K562 (cell line): ENCODE data around the gene SALL2. TPM values are rescaled to one million over a fixed set of nuclear protein-coding genes. Genes with fewer than 3 reads are reported as not detected.
A peak's percentile ranks its signal among the peaks of the same experiment; 100 is the strongest.

Source experiments
- ATAC-seq: fragments of 200-7000 bp; cut with Tn5 transposase; 3 replicates; pipeline ENCODE4 v1.9.1; 2020; ENCODE audit warnings: moderate library complexity
- BruUV-seq: library from RNA; stranded (reverse); fragments of 400-500 nt; replicated peaks from 2 replicates; lab custom pipeline; 2021; lab: Mats Ljungman, UMichigan
- CTCF ChIA-PET: fragments of 300-600 bp; formaldehyde crosslinking; extraction: SDS; loops from one replicate; lab custom pipeline; 2021; ENCODE audit warnings: low intra/inter-chr PET ratio; lab: Yijun Ruan, JAX
- POLR2A ChIA-PET: fragments of 300-600, 350-650 bp; sonication (Branson Sonifier 250); formaldehyde crosslinking; extraction: SDS; loops from one replicate; lab custom pipeline; 2021; ENCODE audit warnings: antibody characterized with exemption, inconsistent platforms; lab: Yijun Ruan, JAX
- DNase-seq, 4 experiments: peaks; one replicate each; pipeline versions ENCODE4 v3.0.0 to v3.0.0-alpha.2; 2011 to 2018; ENCODE audit warnings: low spot score in 3 of 4, mixed read lengths in 3 of 4; ENCODE audit errors: extremely low read depth in 1 of 4
- FAIRE-seq: peaks from 2 replicates; lab custom pipeline; 2011; peaks lifted over from hg19 to GRCh38; lab: Jason Lieb, UNC
- H2AFZ ChIP-seq: 2 replicates; pipeline ENCODE4 v1.6.0; 2011; ENCODE audit warnings: low read depth, low read length, control low read depth, inconsistent platforms
- H3K27ac ChIP-seq: fragments of 200-600 bp; 3 replicates; pipeline ENCODE4 v1.8.0; 2011; ENCODE audit warnings: low read depth, mild to moderate bottlenecking, control low read depth, inconsistent platforms, low read length, moderate library complexity, mixed read lengths; ENCODE audit errors: extremely low read depth
- H3K27me3 ChIP-seq, 2 experiments: fragments of 300-600 bp in 1 of 2; 2 replicates in 1 of 2; 3 replicates in 1 of 2; pipeline versions ENCODE4 v1.6.0 to v1.8.0; 2011; ENCODE audit warnings: inconsistent platforms in 2 of 2, low read length in 2 of 2, mild to moderate bottlenecking in 1 of 2, mixed read lengths in 1 of 2, moderate library complexity in 1 of 2; ENCODE audit not compliant: control insufficient read depth in 2 of 2, insufficient read depth in 2 of 2
- H3K36me3 ChIP-seq: fragments of 300-600 bp; 3 replicates; pipeline ENCODE4 v1.8.0; 2011; ENCODE audit warnings: mild to moderate bottlenecking, low read length, inconsistent platforms; ENCODE audit not compliant: control insufficient read depth, insufficient read depth
- H3K4me1 ChIP-seq, 2 experiments: fragments of 200-600 bp in 1 of 2; replicated peaks in 1 of 2; 2 replicates in 1 of 2; 3 replicates in 1 of 2; pipeline versions ENCODE4 v1.5.1 to v1.8.0; 2011; ENCODE audit warnings: inconsistent platforms in 2 of 2, low read length in 2 of 2, mild to moderate bottlenecking in 1 of 2, mixed read lengths in 1 of 2, moderate library complexity in 1 of 2; ENCODE audit not compliant: control insufficient read depth in 2 of 2, insufficient read depth in 2 of 2
- H3K4me2 ChIP-seq: 2 replicates; pipeline ENCODE4 v1.6.1; 2011; ENCODE audit warnings: low read length, control low read depth, inconsistent platforms, mixed read lengths; ENCODE audit not compliant: insufficient read depth
- H3K4me3 ChIP-seq: fragments of 200-600 bp; sonication (generic), shearing (Covaris generic); 2 replicates; pipeline ENCODE4 v1.5.1; 2016; ENCODE audit warnings: control low read depth, inconsistent platforms
- H3K79me2 ChIP-seq: fragments of 200-600 bp; 3 replicates; pipeline ENCODE4 v1.8.0; 2011; ENCODE audit warnings: low read length, inconsistent platforms; ENCODE audit not compliant: control insufficient read depth, insufficient read depth
- H3K9ac ChIP-seq, 2 experiments: 2 replicates each; pipeline versions ENCODE4 v1.6.0 to v1.6.1; 2011; ENCODE audit warnings: low read depth in 2 of 2, low read length in 2 of 2, control low read depth in 1 of 2, inconsistent platforms in 1 of 2, mild to moderate bottlenecking in 1 of 2, mixed read lengths in 1 of 2; ENCODE audit not compliant: insufficient read depth in 1 of 2
- H3K9me1 ChIP-seq: one replicate; pipeline ENCODE4 v1.6.0; 2011; ENCODE audit warnings: inconsistent platforms, mild to moderate bottlenecking, low read length, moderate library complexity; ENCODE audit not compliant: control insufficient read depth, insufficient read depth
- H3K9me3 ChIP-seq: replicated peaks from 2 replicates; pipeline ENCODE4 v1.5.1; 2011; ENCODE audit warnings: low read depth, low read length, inconsistent platforms; ENCODE audit not compliant: control insufficient read depth, insufficient read depth
- H4K20me1 ChIP-seq: replicated peaks from 2 replicates; pipeline ENCODE4 v1.6.1; 2011; ENCODE audit warnings: low read length, inconsistent platforms, mixed read lengths; ENCODE audit not compliant: control insufficient read depth, insufficient read depth
- DMBX1 ChIP-seq: fragments of 250-450 bp; sonication (Bioruptor Pico); IDR thresholded peaks from 2 replicates; pipeline ENCODE4 v1.8.0; 2022; ENCODE audit warnings: inconsistent platforms, mild to moderate bottlenecking, moderate library complexity, borderline replicate concordance
- ERF ChIP-seq: fragments of 450-650 bp; formaldehyde crosslinking; IDR thresholded peaks from 2 replicates; pipeline ENCODE4 v1.4.0; 2020; ENCODE audit warnings: mild to moderate bottlenecking, mixed read lengths
- KLF10 ChIP-seq: fragments of 250-450 bp; sonication (Bioruptor Pico); IDR thresholded peaks from 2 replicates; pipeline ENCODE4 v1.6.1; 2021; ENCODE audit warnings: matching md5 sums
- NCOA6 ChIP-seq: fragments of 450-650 bp; IDR thresholded peaks from 2 replicates; pipeline ENCODE4 v1.6.1; 2017; ENCODE audit warnings: mild to moderate bottlenecking
- ZFP30 ChIP-seq: fragments of 250-450 bp; sonication (Bioruptor Pico); IDR thresholded peaks from 2 replicates; pipeline ENCODE4 v1.8.0; 2022; ENCODE audit warnings: moderate library complexity, mild to moderate bottlenecking, inconsistent platforms, borderline replicate concordance
- ZNF316 ChIP-seq: fragments of 450-650 bp; IDR thresholded peaks from 2 replicates; pipeline ENCODE4 v1.6.1; 2016
- ZNF695 ChIP-seq: fragments of 450-650 bp; formaldehyde crosslinking; IDR thresholded peaks from 2 replicates; pipeline ENCODE4 v1.4.0; 2020; ENCODE audit warnings: mild to moderate bottlenecking, moderate library complexity
- WGBS: fragments of 100-300 bp; shearing (Covaris generic); methylation state at CpG from one replicate; pipeline ENCODE4 v1.1.6; 2016; ENCODE audit warnings: low coverage, mixed read lengths; ENCODE audit not compliant: insufficient coverage; ENCODE audit errors: missing lambda C conversion rate; 5-methylcytosine and 5-hydroxymethylcytosine counted together
- in situ Hi-C: fragments of 300-500 bp; cut with MboI; formaldehyde crosslinking; loops from 4 replicates; pipeline ENCODE4 v1.15.0; 2018; ENCODE audit warnings: inconsistent platforms, mixed read lengths
- intact Hi-C: fragments of 100-400 bp; cut with micrococcal nuclease; formaldehyde crosslinking; loops from 2 replicates; pipeline ENCODE4 v1.14.2; 2022
- polyA plus RNA-seq, 8 experiments: library from polyadenylated mRNA; depleted of rRNA in 4 of 8; stranded (reverse) in 5 of 8; unstranded in 3 of 8; fragments of >200 nt; fragmentation: Nextera tagmentation in 2 of 8; fragmentation: Illumina TruSeq in 1 of 8; extraction: Ambion mirVana in 2 of 8; extraction: Trizol in 1 of 8; gene quantifications; 2 replicates each; pipeline versions ENCODE4 v1.2.1 to v1.2.3, GENCODE V29; 2011 to 2014; ENCODE audit warnings: inconsistent platforms in 1 of 8, missing spikeins in 1 of 8
- total RNA-seq, 7 experiments: library from RNA; depleted of rRNA in 6 of 7; stranded (reverse); fragments of >200 nt in 6 of 7; fragmentation: Illumina TruSeq in 2 of 7; extraction: Trizol in 2 of 7; gene quantifications; 2 replicates each; pipeline versions ENCODE4 v1.2.1 to v1.2.3, GENCODE V29; 2011 to 2021; ENCODE audit warnings: low replicate concordance in 1 of 7
- TF ChIP-seq, protein P1 (sequence below): sonication (generic); formaldehyde crosslinking; IDR thresholded peaks from 2 replicates; pipeline ENCODE4 v1.8.0; 2022; ENCODE audit warnings: mild to moderate bottlenecking, missing genetic modification reagents
- TF ChIP-seq, protein P2 (sequence below): sonication (generic); formaldehyde crosslinking; IDR thresholded peaks from 2 replicates; pipeline ENCODE4 v1.8.0; 2022; ENCODE audit warnings: mild to moderate bottlenecking, missing genetic modification reagents
- TF ChIP-seq, protein P3 (sequence below), 2 experiments: IDR thresholded peaks in 1 of 2; conservative IDR thresholded peaks in 1 of 2; 2 replicates each; pipeline ENCODE4 v1.6.1; 2016; ENCODE audit warnings: low read depth in 2 of 2, mild to moderate bottlenecking in 1 of 2, missing compliant biosample characterization in 1 of 2, missing genetic modification characterization in 1 of 2, moderate library complexity in 1 of 2
- TF ChIP-seq, protein P4 (sequence below): IDR thresholded peaks from 2 replicates; pipeline ENCODE4 v1.6.1; 2011; ENCODE audit not compliant: insufficient read length; ENCODE audit errors: extremely low read depth

The SALL2 gene
- total and polyA plus RNA-seq, 9 of the 15 experiments (the other 6 are each of a cell fraction or from before 2014, with no cell fraction given), result 6.6 to 30.4 (median 12.9) TPM

DNA sequence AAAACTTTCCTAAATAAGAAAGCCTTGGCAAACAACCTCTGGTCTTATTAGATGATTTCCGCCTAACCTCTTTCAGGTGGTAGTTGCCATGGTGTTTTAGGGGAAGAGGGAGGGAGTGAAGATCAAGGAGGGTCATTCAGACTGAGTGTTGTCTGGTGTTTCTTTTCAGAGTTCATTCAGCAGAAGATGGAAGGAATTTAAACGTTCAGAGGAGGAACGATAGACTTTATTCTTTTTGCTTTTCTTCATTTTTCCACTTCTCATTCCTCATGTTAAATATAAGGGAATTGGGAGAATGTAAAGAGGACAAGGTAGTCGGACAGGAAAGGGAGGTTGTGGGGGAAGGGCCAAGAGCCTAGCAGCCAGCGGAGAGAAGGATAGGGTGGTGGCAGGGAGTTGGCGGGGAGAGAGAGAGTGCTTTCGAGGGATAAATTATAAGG is 17.4 kb upstream of the SALL2 start (continued):
- TF ChIP-seq DMBX1 (CRISPR knock-in tag), result no peak
- TF ChIP-seq, protein P1, sequence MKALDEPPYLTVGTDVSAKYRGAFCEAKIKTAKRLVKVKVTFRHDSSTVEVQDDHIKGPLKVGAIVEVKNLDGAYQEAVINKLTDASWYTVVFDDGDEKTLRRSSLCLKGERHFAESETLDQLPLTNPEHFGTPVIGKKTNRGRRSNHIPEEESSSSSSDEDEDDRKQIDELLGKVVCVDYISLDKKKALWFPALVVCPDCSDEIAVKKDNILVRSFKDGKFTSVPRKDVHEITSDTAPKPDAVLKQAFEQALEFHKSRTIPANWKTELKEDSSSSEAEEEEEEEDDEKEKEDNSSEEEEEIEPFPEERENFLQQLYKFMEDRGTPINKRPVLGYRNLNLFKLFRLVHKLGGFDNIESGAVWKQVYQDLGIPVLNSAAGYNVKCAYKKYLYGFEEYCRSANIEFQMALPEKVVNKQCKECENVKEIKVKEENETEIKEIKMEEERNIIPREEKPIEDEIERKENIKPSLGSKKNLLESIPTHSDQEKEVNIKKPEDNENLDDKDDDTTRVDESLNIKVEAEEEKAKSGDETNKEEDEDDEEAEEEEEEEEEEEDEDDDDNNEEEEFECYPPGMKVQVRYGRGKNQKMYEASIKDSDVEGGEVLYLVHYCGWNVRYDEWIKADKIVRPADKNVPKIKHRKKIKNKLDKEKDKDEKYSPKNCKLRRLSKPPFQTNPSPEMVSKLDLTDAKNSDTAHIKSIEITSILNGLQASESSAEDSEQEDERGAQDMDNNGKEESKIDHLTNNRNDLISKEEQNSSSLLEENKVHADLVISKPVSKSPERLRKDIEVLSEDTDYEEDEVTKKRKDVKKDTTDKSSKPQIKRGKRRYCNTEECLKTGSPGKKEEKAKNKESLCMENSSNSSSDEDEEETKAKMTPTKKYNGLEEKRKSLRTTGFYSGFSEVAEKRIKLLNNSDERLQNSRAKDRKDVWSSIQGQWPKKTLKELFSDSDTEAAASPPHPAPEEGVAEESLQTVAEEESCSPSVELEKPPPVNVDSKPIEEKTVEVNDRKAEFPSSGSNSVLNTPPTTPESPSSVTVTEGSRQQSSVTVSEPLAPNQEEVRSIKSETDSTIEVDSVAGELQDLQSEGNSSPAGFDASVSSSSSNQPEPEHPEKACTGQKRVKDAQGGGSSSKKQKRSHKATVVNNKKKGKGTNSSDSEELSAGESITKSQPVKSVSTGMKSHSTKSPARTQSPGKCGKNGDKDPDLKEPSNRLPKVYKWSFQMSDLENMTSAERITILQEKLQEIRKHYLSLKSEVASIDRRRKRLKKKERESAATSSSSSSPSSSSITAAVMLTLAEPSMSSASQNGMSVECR, result no peak

DNA sequence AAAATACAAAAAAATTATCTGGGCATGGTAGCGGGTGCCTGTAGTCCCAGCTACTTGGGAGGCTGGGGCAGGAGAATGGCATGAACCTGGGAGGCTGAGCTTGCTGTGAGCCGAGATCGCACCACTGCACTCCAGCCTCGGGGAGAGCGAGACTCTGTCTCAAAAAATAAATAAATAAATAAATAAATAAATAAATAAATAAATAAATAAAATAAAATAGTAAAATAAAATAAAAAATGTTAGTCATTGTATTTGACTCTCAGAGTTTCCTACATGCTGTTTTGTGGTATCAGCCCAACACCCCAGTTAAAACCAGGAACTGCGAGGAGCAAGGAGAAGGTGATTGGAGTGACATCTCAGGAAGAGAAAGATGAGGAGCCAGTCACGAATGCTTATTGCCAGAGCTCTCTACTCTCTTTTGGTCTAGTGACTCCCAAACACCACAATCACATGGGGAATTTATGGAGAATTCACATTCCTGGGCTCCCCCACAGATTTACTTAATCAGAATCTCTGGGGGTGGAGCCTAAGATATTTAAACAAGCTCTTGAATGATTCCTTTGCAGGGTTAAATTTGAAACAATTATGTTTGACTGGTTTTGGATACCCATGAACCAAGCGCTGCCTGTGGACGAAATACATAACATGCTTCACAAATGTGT is 15.4 kb upstream of the SALL2 start:
- DNase-seq (no peak), FAIRE-seq (no peak), ATAC-seq (no peak)
- ChIA-PET CTCF (no interaction called here), POLR2A (interaction anchor here (1.0 kb wide), 1 partner anchor 64 kb away, joined by 3 read pairs; no protein-coding TSS in a partner anchor)
- H3K27me3 ChIP-seq, result no peaks in the 10 kb centered on the region
- H3K4me2 ChIP-seq, result no peak overlapping the region
- H3K27ac ChIP-seq, result no peak overlapping the region
- H3K4me1 ChIP-seq, result peaks cover 3 to 7% of the 10 kb centered on the region in 2 experiments; a peak in 4 of 5 replicates
- BruUV-seq, result no TSS peak
- no peaks in the 10 kb centered on the region for H3K79me2 ChIP-seq
- no peak overlapping the region for H3K4me3 ChIP-seq
- H3K9ac ChIP-seq, result no peak overlapping the region
- in situ Hi-C loops, result no loop called here
- no peaks in the 10 kb centered on the region for H3K9me1 ChIP-seq
- intact Hi-C loops, result no loop called here
- H2AFZ ChIP-seq, result 0 out of 2 replicates have a peak overlapping the region, but pooled peaks have one; percentile 32
- no peaks in the 10 kb centered on the region for H3K36me3 ChIP-seq
- 76% methylated on average over 5 of the region's 9 CpGs for WGBS
- H3K9me3 ChIP-seq, result no peaks in the 10 kb centered on the region
- H4K20me1 ChIP-seq, result no peaks in the 10 kb centered on the region
- TF ChIP-seq ZFP30 (CRISPR knock-in tag) (no peak), ERF (no peak), NCOA6 (no peak), ZNF695 (CRISPR knock-in tag) (no peak), ZNF316 (no peak), KLF10 (CRISPR knock-in tag) (no peak)
- TF ChIP-seq, protein P2, sequence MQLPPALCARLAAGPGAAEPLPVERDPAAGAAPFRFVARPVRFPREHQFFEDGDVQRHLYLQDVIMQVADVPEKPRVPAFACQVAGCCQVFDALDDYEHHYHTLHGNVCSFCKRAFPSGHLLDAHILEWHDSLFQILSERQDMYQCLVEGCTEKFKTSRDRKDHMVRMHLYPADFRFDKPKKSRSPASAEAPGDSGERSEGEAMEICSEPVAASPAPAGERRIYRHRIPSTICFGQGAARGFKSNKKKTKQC, result no peak
- TF ChIP-seq, protein P3, sequence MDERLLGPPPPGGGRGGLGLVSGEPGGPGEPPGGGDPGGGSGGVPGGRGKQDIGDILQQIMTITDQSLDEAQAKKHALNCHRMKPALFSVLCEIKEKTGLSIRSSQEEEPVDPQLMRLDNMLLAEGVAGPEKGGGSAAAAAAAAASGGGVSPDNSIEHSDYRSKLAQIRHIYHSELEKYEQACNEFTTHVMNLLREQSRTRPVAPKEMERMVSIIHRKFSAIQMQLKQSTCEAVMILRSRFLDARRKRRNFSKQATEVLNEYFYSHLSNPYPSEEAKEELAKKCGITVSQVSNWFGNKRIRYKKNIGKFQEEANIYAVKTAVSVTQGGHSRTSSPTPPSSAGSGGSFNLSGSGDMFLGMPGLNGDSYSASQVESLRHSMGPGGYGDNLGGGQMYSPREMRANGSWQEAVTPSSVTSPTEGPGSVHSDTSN (CRISPR knock-in tag; IDR thresholded peaks at IDR 0.05; ENCODE audit: low read depth), result no peak
- TF ChIP-seq, protein P3 (tag; conservative IDR thresholded peaks at IDR 0.05; ENCODE audit: low read depth), result no peak
- TF ChIP-seq, protein P4, sequence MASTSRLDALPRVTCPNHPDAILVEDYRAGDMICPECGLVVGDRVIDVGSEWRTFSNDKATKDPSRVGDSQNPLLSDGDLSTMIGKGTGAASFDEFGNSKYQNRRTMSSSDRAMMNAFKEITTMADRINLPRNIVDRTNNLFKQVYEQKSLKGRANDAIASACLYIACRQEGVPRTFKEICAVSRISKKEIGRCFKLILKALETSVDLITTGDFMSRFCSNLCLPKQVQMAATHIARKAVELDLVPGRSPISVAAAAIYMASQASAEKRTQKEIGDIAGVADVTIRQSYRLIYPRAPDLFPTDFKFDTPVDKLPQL, result no peak
